GM12892 (cell line): ENCODE measurements around the gene TGFA.

Experiments used
- POLR2A ChIP-seq: IDR thresholded peaks from 2 replicates; pipeline ENCODE4 v1.6.1; 2011; ENCODE audit warnings: low read depth, low read length, control low read depth
- POLR2AphosphoS5 ChIP-seq: IDR thresholded peaks from 2 replicates; pipeline ENCODE4 v1.6.1; 2011; ENCODE audit warnings: low read depth, low read length, control low read depth
- TAF1 ChIP-seq: IDR thresholded peaks from 2 replicates; pipeline ENCODE4 v1.6.1; 2011; ENCODE audit warnings: low read depth, mild to moderate bottlenecking, control low read depth, low read length, borderline replicate concordance

- no peak for TF ChIP-seq POLR2A
- TF ChIP-seq POLR2AphosphoS5 = no peak
- TF ChIP-seq TAF1 = no peak
Observed at GRCh38 chr2:70548233-70548632, 5.4 kb downstream of the TGFA start.
